K562 (cell line): ENCODE data around the gene MYO1F. TPM values are rescaled to one million over a fixed set of nuclear protein-coding genes. Genes with fewer than 3 reads are reported as not detected.

Source experiments
- ATAC-seq: fragments of 200-7000 bp; cut with Tn5 transposase; 3 replicates; pipeline ENCODE4 v1.9.1; 2020; ENCODE audit warnings: moderate library complexity
- BruUV-seq: library from RNA; stranded (reverse); fragments of 400-500 nt; replicated peaks from 2 replicates; lab custom pipeline; 2021; lab: Mats Ljungman, UMichigan
- CTCF ChIA-PET: fragments of 300-600 bp; formaldehyde crosslinking; extraction: SDS; loops from one replicate; lab custom pipeline; 2021; ENCODE audit warnings: low intra/inter-chr PET ratio; lab: Yijun Ruan, JAX
- POLR2A ChIA-PET: fragments of 300-600, 350-650 bp; sonication (Branson Sonifier 250); formaldehyde crosslinking; extraction: SDS; loops from one replicate; lab custom pipeline; 2021; ENCODE audit warnings: antibody characterized with exemption, inconsistent platforms; lab: Yijun Ruan, JAX
- DNase-seq, 4 experiments: peaks; one replicate each; pipeline versions ENCODE4 v3.0.0 to v3.0.0-alpha.2; 2011 to 2018; ENCODE audit warnings: low spot score in 3 of 4, mixed read lengths in 3 of 4; ENCODE audit errors: extremely low read depth in 1 of 4
- FAIRE-seq: peaks from 2 replicates; lab custom pipeline; 2011; peaks lifted over from hg19 to GRCh38; lab: Jason Lieb, UNC
- H2AFZ ChIP-seq: 2 replicates; pipeline ENCODE4 v1.6.0; 2011; ENCODE audit warnings: low read depth, low read length, control low read depth, inconsistent platforms
- H3K27ac ChIP-seq: fragments of 200-600 bp; 3 replicates; pipeline ENCODE4 v1.8.0; 2011; ENCODE audit warnings: low read depth, mild to moderate bottlenecking, control low read depth, inconsistent platforms, low read length, moderate library complexity, mixed read lengths; ENCODE audit errors: extremely low read depth
- H3K27me3 ChIP-seq, 2 experiments: fragments of 300-600 bp in 1 of 2; 2 replicates in 1 of 2; 3 replicates in 1 of 2; pipeline versions ENCODE4 v1.6.0 to v1.8.0; 2011; ENCODE audit warnings: inconsistent platforms in 2 of 2, low read length in 2 of 2, mild to moderate bottlenecking in 1 of 2, mixed read lengths in 1 of 2, moderate library complexity in 1 of 2; ENCODE audit not compliant: control insufficient read depth in 2 of 2, insufficient read depth in 2 of 2
- H3K36me3 ChIP-seq: fragments of 300-600 bp; 3 replicates; pipeline ENCODE4 v1.8.0; 2011; ENCODE audit warnings: mild to moderate bottlenecking, low read length, inconsistent platforms; ENCODE audit not compliant: control insufficient read depth, insufficient read depth
- H3K4me1 ChIP-seq, 2 experiments: fragments of 200-600 bp in 1 of 2; replicated peaks in 1 of 2; 2 replicates in 1 of 2; 3 replicates in 1 of 2; pipeline versions ENCODE4 v1.5.1 to v1.8.0; 2011; ENCODE audit warnings: inconsistent platforms in 2 of 2, low read length in 2 of 2, mild to moderate bottlenecking in 1 of 2, mixed read lengths in 1 of 2, moderate library complexity in 1 of 2; ENCODE audit not compliant: control insufficient read depth in 2 of 2, insufficient read depth in 2 of 2
- H3K4me2 ChIP-seq: 2 replicates; pipeline ENCODE4 v1.6.1; 2011; ENCODE audit warnings: low read length, control low read depth, inconsistent platforms, mixed read lengths; ENCODE audit not compliant: insufficient read depth
- H3K4me3 ChIP-seq: fragments of 200-600 bp; sonication (generic), shearing (Covaris generic); 2 replicates; pipeline ENCODE4 v1.5.1; 2016; ENCODE audit warnings: control low read depth, inconsistent platforms
- H3K79me2 ChIP-seq: fragments of 200-600 bp; 3 replicates; pipeline ENCODE4 v1.8.0; 2011; ENCODE audit warnings: low read length, inconsistent platforms; ENCODE audit not compliant: control insufficient read depth, insufficient read depth
- H3K9ac ChIP-seq, 2 experiments: 2 replicates each; pipeline versions ENCODE4 v1.6.0 to v1.6.1; 2011; ENCODE audit warnings: low read depth in 2 of 2, low read length in 2 of 2, control low read depth in 1 of 2, inconsistent platforms in 1 of 2, mild to moderate bottlenecking in 1 of 2, mixed read lengths in 1 of 2; ENCODE audit not compliant: insufficient read depth in 1 of 2
- H3K9me1 ChIP-seq: one replicate; pipeline ENCODE4 v1.6.0; 2011; ENCODE audit warnings: inconsistent platforms, mild to moderate bottlenecking, low read length, moderate library complexity; ENCODE audit not compliant: control insufficient read depth, insufficient read depth
- H3K9me3 ChIP-seq: replicated peaks from 2 replicates; pipeline ENCODE4 v1.5.1; 2011; ENCODE audit warnings: low read depth, low read length, inconsistent platforms; ENCODE audit not compliant: control insufficient read depth, insufficient read depth
- H4K20me1 ChIP-seq: replicated peaks from 2 replicates; pipeline ENCODE4 v1.6.1; 2011; ENCODE audit warnings: low read length, inconsistent platforms, mixed read lengths; ENCODE audit not compliant: control insufficient read depth, insufficient read depth
- CSDE1 ChIP-seq, 2 experiments: fragments of 450-650 bp; IDR thresholded peaks; 2 replicates each; pipeline ENCODE4 v1.6.1; 2016; ENCODE audit warnings: mild to moderate bottlenecking in 1 of 2
- E2F6 ChIP-seq, 2 experiments: IDR thresholded peaks; 2 replicates each; pipeline ENCODE4 v1.6.1; 2011; ENCODE audit warnings: borderline replicate concordance in 1 of 2, control low read depth in 1 of 2, low read depth in 1 of 2, low read length in 1 of 2, mild to moderate bottlenecking in 1 of 2, mixed read lengths in 1 of 2, moderate library complexity in 1 of 2; ENCODE audit not compliant: insufficient read depth in 1 of 2, insufficient read length in 1 of 2, poor library complexity in 1 of 2, severe bottlenecking in 1 of 2; ENCODE audit errors: extremely low read depth in 1 of 2
- HNRNPLL ChIP-seq: fragments of 200-400 bp; formaldehyde crosslinking; IDR thresholded peaks from 2 replicates; pipeline ENCODE4 v1.6.1; 2017; ENCODE audit warnings: low read length, low read depth, mild to moderate bottlenecking; ENCODE audit not compliant: poor library complexity, severe bottlenecking
- KDM2B ChIP-seq: fragments of 250-450 bp; sonication (Bioruptor Pico); IDR thresholded peaks from 2 replicates; pipeline ENCODE4 v1.8.0; 2021; ENCODE audit warnings: mild to moderate bottlenecking, moderate library complexity
- MTA3 ChIP-seq: fragments of 450-650 bp; formaldehyde crosslinking; IDR thresholded peaks from 2 replicates; pipeline ENCODE4 v1.6.1; 2017; ENCODE audit warnings: mild to moderate bottlenecking, borderline replicate concordance
- ZFP1 ChIP-seq: fragments of 450-650 bp; formaldehyde crosslinking; IDR thresholded peaks from 2 replicates; pipeline ENCODE4 v1.4.0; 2020; ENCODE audit warnings: mild to moderate bottlenecking, mixed read lengths
- ZNF143 ChIP-seq: sonication (generic); formaldehyde crosslinking; IDR thresholded peaks from 2 replicates; pipeline ENCODE4 v1.9.0; 2022; ENCODE audit warnings: mild to moderate bottlenecking, missing genetic modification reagents
- ZNF282 ChIP-seq: sonication (generic); formaldehyde crosslinking; IDR thresholded peaks from 2 replicates; pipeline ENCODE4 v1.8.1; 2023; ENCODE audit warnings: missing genetic modification reagents
- ZNF766 ChIP-seq: fragments of 200-800 bp; sonication (Bioruptor generic); conservative IDR thresholded peaks from 2 replicates; pipeline ENCODE4 v1.6.1; 2016; ENCODE audit warnings: missing genetic modification characterization, missing compliant biosample characterization
- WGBS: fragments of 100-300 bp; shearing (Covaris generic); methylation state at CpG from one replicate; pipeline ENCODE4 v1.1.6; 2016; ENCODE audit warnings: low coverage, mixed read lengths; ENCODE audit not compliant: insufficient coverage; ENCODE audit errors: missing lambda C conversion rate; 5-methylcytosine and 5-hydroxymethylcytosine counted together
- in situ Hi-C: fragments of 300-500 bp; cut with MboI; formaldehyde crosslinking; loops from 4 replicates; pipeline ENCODE4 v1.15.0; 2018; ENCODE audit warnings: inconsistent platforms, mixed read lengths
- intact Hi-C: fragments of 100-400 bp; cut with micrococcal nuclease; formaldehyde crosslinking; loops from 2 replicates; pipeline ENCODE4 v1.14.2; 2022
- polyA plus RNA-seq, 8 experiments: library from polyadenylated mRNA; depleted of rRNA in 4 of 8; stranded (reverse) in 5 of 8; unstranded in 3 of 8; fragments of >200 nt; fragmentation: Nextera tagmentation in 2 of 8; fragmentation: Illumina TruSeq in 1 of 8; extraction: Ambion mirVana in 2 of 8; extraction: Trizol in 1 of 8; gene quantifications; 2 replicates each; pipeline versions ENCODE4 v1.2.1 to v1.2.3, GENCODE V29; 2011 to 2014; ENCODE audit warnings: inconsistent platforms in 1 of 8, missing spikeins in 1 of 8
- total RNA-seq, 7 experiments: library from RNA; depleted of rRNA in 6 of 7; stranded (reverse); fragments of >200 nt in 6 of 7; fragmentation: Illumina TruSeq in 2 of 7; extraction: Trizol in 2 of 7; gene quantifications; 2 replicates each; pipeline versions ENCODE4 v1.2.1 to v1.2.3, GENCODE V29; 2011 to 2021; ENCODE audit warnings: low replicate concordance in 1 of 7
- TF ChIP-seq, protein P1 (sequence below): fragments of 250-450 bp; sonication (Bioruptor Pico); IDR thresholded peaks from 2 replicates; pipeline ENCODE4 v1.4.0; 2020

The MYO1F gene
- total and polyA plus RNA-seq, 9 of the 15 experiments (the other 6 are each of a cell fraction or from before 2014, with no cell fraction given): 0.78 to 9.4 (median 4.3) TPM

- H3K9me1 ChIP-seq: no peaks in the 10 kb centered on the region
- H3K27ac ChIP-seq: no peak overlapping the region
- no TSS peak for BruUV-seq
- FAIRE-seq (no peak), ATAC-seq (no peak), DNase-seq (no peak)
- ChIA-PET POLR2A (interaction anchor here (0.6 to 2.6 kb wide), 3 partner anchors 9 to 35 kb away, joined by 3 to 10 read pairs (median 3); partner anchors contain the start of gene ZNF414), CTCF (interaction anchor here (0.6 kb wide), 1 partner anchor 74 kb away, joined by 5 read pairs; no protein-coding TSS in a partner anchor)
- H4K20me1 ChIP-seq: no peaks in the 10 kb centered on the region
- no peaks in the 10 kb centered on the region for H3K79me2 ChIP-seq
- in situ Hi-C loops: no loop called here
- intact Hi-C loops: loop anchor here (5.0 kb wide), 1 partner anchor 153 kb away; no protein-coding TSS in a partner anchor
- no peak overlapping the region for H2AFZ ChIP-seq
- H3K27me3 ChIP-seq: no peaks in the 10 kb centered on the region
- H3K4me1 ChIP-seq: peaks cover 12 to 51% of the 10 kb centered on the region in 2 experiments; a peak in 4 of 5 replicates
- H3K4me3 ChIP-seq: no peak overlapping the region
- H3K4me2 ChIP-seq: no peak overlapping the region
- no peaks in the 10 kb centered on the region for H3K9me3 ChIP-seq
- H3K9ac ChIP-seq: 0 out of 4 replicates have a peak overlapping the region, but pooled peaks of 1 of the 2 experiments have one; percentile 52
- WGBS: 66% methylated on average over 6 of the region's 6 CpGs
- no peaks in the 10 kb centered on the region for H3K36me3 ChIP-seq
- no peak for TF ChIP-seq ZNF766 (CRISPR knock-in tag)
- TF ChIP-seq KDM2B (CRISPR knock-in tag): no peak
- TF ChIP-seq MTA3: no peak
- no peak for TF ChIP-seq HNRNPLL
- TF ChIP-seq ZFP1 (CRISPR knock-in tag): no peak
- TF ChIP-seq ZNF282 (CRISPR knock-in tag): no peak
- TF ChIP-seq, protein P1, sequence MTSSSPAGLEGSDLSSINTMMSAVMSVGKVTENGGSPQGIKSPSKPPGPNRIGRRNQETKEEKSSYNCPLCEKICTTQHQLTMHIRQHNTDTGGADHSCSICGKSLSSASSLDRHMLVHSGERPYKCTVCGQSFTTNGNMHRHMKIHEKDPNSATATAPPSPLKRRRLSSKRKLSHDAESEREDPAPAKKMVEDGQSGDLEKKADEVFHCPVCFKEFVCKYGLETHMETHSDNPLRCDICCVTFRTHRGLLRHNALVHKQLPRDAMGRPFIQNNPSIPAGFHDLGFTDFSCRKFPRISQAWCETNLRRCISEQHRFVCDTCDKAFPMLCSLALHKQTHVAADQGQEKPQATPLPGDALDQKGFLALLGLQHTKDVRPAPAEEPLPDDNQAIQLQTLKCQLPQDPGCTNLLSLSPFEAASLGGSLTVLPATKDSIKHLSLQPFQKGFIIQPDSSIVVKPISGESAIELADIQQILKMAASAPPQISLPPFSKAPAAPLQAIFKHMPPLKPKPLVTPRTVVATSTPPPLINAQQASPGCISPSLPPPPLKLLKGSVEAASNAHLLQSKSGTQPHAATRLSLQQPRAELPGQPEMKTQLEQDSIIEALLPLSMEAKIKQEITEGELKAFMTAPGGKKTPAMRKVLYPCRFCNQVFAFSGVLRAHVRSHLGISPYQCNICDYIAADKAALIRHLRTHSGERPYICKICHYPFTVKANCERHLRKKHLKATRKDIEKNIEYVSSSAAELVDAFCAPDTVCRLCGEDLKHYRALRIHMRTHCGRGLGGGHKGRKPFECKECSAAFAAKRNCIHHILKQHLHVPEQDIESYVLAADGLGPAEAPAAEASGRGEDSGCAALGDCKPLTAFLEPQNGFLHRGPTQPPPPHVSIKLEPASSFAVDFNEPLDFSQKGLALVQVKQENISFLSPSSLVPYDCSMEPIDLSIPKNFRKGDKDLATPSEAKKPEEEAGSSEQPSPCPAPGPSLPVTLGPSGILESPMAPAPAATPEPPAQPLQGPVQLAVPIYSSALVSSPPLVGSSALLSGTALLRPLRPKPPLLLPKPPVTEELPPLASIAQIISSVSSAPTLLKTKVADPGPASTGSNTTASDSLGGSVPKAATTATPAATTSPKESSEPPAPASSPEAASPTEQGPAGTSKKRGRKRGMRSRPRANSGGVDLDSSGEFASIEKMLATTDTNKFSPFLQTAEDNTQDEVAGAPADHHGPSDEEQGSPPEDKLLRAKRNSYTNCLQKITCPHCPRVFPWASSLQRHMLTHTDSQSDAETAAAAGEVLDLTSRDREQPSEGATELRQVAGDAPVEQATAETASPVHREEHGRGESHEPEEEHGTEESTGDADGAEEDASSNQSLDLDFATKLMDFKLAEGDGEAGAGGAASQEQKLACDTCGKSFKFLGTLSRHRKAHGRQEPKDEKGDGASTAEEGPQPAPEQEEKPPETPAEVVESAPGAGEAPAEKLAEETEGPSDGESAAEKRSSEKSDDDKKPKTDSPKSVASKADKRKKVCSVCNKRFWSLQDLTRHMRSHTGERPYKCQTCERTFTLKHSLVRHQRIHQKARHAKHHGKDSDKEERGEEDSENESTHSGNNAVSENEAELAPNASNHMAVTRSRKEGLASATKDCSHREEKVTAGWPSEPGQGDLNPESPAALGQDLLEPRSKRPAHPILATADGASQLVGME (CRISPR knock-in tag): no peak
- TF ChIP-seq CSDE1 (IDR thresholded peaks at IDR 0.05): no peak
- peak in 1 of 2 experiments; percentile 39 for TF ChIP-seq E2F6 (IDR thresholded peaks at IDR 0.05; ENCODE audit: borderline replicate concordance in 1 of 2, extremely low read depth in 1 of 2, insufficient read depth in 1 of 2, insufficient read length in 1 of 2, low read depth in 1 of 2, low read length in 1 of 2, poor library complexity in 1 of 2, severe bottlenecking in 1 of 2)
- no peak for TF ChIP-seq ZNF143 (CRISPR knock-in tag)
Observed at GRCh38 chr19:8504919-8505318, 72.3 kb downstream of the MYO1F start.
